Mesenchymal stem cell (in vitro differentiated cells and primary cell): ENCODE measurements around the gene IFT27.

Source experiments
- DNase-seq: peaks from one replicate; pipeline ENCODE4 v3.0.0-alpha.2; 2013
- H2AFZ ChIP-seq: one replicate; pipeline ENCODE4 v1.6.1; 2013; ENCODE audit warnings: low read depth, mild to moderate bottlenecking, control low read depth, inconsistent platforms, low read length, moderate library complexity
- H2AK5ac ChIP-seq: 2 replicates; pipeline ENCODE4 v1.6.1; 2013; ENCODE audit warnings: low read length, moderate library complexity, mild to moderate bottlenecking, inconsistent platforms; ENCODE audit not compliant: severe bottlenecking
- H2BK120ac ChIP-seq: one replicate; pipeline ENCODE4 v1.6.1; 2013; ENCODE audit warnings: low read depth, mild to moderate bottlenecking, inconsistent platforms, low read length, moderate library complexity
- H2BK12ac ChIP-seq, 2 experiments: one replicate each; pipeline ENCODE4 v1.6.1; 2013; ENCODE audit warnings: inconsistent platforms in 2 of 2, low read length in 2 of 2, mild to moderate bottlenecking in 2 of 2, moderate library complexity in 2 of 2, control low read depth in 1 of 2
- H2BK15ac ChIP-seq: one replicate; pipeline ENCODE4 v1.6.1; 2013; ENCODE audit warnings: mild to moderate bottlenecking, low read depth, inconsistent platforms; ENCODE audit not compliant: poor library complexity, severe bottlenecking
- H2BK5ac ChIP-seq: 2 replicates; pipeline ENCODE4 v1.6.1; 2013; ENCODE audit warnings: low read depth, mild to moderate bottlenecking, low read length, control low read depth, inconsistent platforms; ENCODE audit not compliant: poor library complexity, severe bottlenecking
- H3K14ac ChIP-seq, 2 experiments: one replicate each; pipeline ENCODE4 v1.6.1; 2013; ENCODE audit warnings: inconsistent platforms in 2 of 2, low read length in 2 of 2, control low read depth in 1 of 2, mild to moderate bottlenecking in 1 of 2, moderate library complexity in 1 of 2
- H3K18ac ChIP-seq, 2 experiments: one replicate each; pipeline ENCODE4 v1.6.1; 2013; ENCODE audit warnings: inconsistent platforms in 2 of 2, low read length in 2 of 2, control low read depth in 1 of 2, low read depth in 1 of 2, mild to moderate bottlenecking in 1 of 2
- H3K23ac ChIP-seq, 2 experiments: one replicate each; pipeline ENCODE4 v1.6.1; 2013; ENCODE audit warnings: inconsistent platforms in 2 of 2, low read length in 2 of 2, mild to moderate bottlenecking in 2 of 2, moderate library complexity in 2 of 2, control low read depth in 1 of 2
- H3K27ac ChIP-seq: 2 replicates; pipeline ENCODE4 v1.5.1; 2013; ENCODE audit warnings: mild to moderate bottlenecking, moderate library complexity, low read length, control low read depth, inconsistent platforms; ENCODE audit not compliant: poor library complexity, severe bottlenecking
- H3K27me3 ChIP-seq, 2 experiments: 2 replicates each; pipeline versions ENCODE4 v1.6.1 to v1.7.0; 2013; ENCODE audit warnings: low read length in 2 of 2, mild to moderate bottlenecking in 2 of 2, moderate library complexity in 2 of 2, control low read depth in 1 of 2, inconsistent platforms in 1 of 2; ENCODE audit not compliant: control insufficient read depth in 1 of 2, insufficient read depth in 1 of 2
- H3K36me3 ChIP-seq, 2 experiments: 2 replicates each; pipeline versions ENCODE4 v1.6.1 to v1.7.0; 2013; ENCODE audit warnings: low read length in 2 of 2, control low read depth in 1 of 2, inconsistent platforms in 1 of 2, low read depth in 1 of 2, mild to moderate bottlenecking in 1 of 2; ENCODE audit not compliant: insufficient read depth in 2 of 2, control insufficient read depth in 1 of 2
- H3K4ac ChIP-seq, 2 experiments: one replicate each; pipeline ENCODE4 v1.6.1; 2013; ENCODE audit warnings: inconsistent platforms in 2 of 2, low read length in 2 of 2, mild to moderate bottlenecking in 2 of 2, moderate library complexity in 2 of 2, control low read depth in 1 of 2, low read depth in 1 of 2
- H3K4me1 ChIP-seq: 2 replicates; pipeline ENCODE4 v1.6.1; 2013; ENCODE audit warnings: low read depth, low read length, control low read depth; ENCODE audit not compliant: control insufficient read depth, insufficient read depth
- H3K4me2 ChIP-seq: 2 replicates; pipeline ENCODE4 v1.6.1; 2013; ENCODE audit warnings: low read length, mild to moderate bottlenecking, inconsistent platforms; ENCODE audit not compliant: poor library complexity, severe bottlenecking
- H3K4me3 ChIP-seq, 2 experiments: 2 replicates each; pipeline versions ENCODE4 v1.5.1 to v1.7.0; 2013; ENCODE audit warnings: low read length in 2 of 2, mild to moderate bottlenecking in 2 of 2, control low read depth in 1 of 2, low read depth in 1 of 2; ENCODE audit not compliant: insufficient read depth in 1 of 2
- H3K79me1 ChIP-seq: replicated peaks from 2 replicates; pipeline ENCODE4 v1.6.1; 2013; ENCODE audit warnings: mild to moderate bottlenecking, control low read depth, low read length, inconsistent platforms; ENCODE audit not compliant: poor library complexity, severe bottlenecking
- H3K9ac ChIP-seq: 2 replicates; pipeline ENCODE4 v1.7.0; 2013; ENCODE audit warnings: mild to moderate bottlenecking, low read length, moderate library complexity
- H3K9me3 ChIP-seq: 2 replicates; pipeline ENCODE4 v1.7.0; 2013; ENCODE audit warnings: mild to moderate bottlenecking, low read length; ENCODE audit not compliant: control insufficient read depth
- H4K8ac ChIP-seq: one replicate; pipeline ENCODE4 v1.6.1; 2013; ENCODE audit warnings: inconsistent platforms, mild to moderate bottlenecking, low read length, moderate library complexity
- H4K91ac ChIP-seq: one replicate; pipeline ENCODE4 v1.6.1; 2013; ENCODE audit warnings: mild to moderate bottlenecking, low read length, inconsistent platforms
- WGBS: methylation state at CpG from one replicate; pipeline ENCODE4 v1.1.7; 2013; ENCODE audit warnings: mixed read lengths; 5-methylcytosine and 5-hydroxymethylcytosine counted together

Gene IFT27

DNA sequence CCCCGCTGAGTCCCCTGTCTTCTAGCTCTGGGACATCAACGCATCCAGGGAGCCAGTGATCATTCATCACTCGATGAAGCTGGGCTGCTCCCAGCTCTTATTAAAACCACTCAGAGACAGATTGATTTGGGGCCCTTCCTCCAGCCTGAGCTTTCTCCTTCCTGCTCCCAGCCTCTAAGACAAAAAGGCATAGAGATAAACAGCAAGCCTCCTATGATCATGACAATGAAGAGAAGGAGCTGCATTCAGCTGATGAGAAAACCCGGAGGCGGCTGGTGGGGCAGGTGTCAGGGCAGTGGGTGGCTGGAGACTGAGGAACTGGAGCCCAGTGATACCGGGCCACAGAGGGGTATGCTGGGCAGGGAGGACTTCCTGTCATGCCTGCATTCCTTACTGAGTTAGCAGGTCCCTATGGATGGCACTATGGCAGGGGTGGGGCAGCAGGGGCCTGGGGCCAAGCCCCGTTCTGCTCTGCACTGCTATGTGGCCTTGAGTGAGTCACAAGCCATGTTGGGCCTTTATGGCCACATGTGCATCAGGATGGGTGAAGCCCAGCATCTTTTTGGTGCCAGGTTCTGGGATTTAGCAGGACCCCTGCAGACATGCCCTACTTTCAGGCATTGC lies 20.7 kb upstream of the IFT27 start:
- no peak overlapping the region for H3K4me2 ChIP-seq
- no peak overlapping the region for H3K14ac ChIP-seq
- no peak for DNase-seq
- H3K27me3 ChIP-seq: peaks cover 51 to 66% of the 10 kb centered on the region in 2 experiments
- H2BK15ac ChIP-seq: no peak overlapping the region
- H3K23ac ChIP-seq: no peak overlapping the region
- 82% methylated on average over 7 of the region's 7 CpGs for WGBS
- peak overlapping the region; percentile 36 for H4K91ac ChIP-seq
- H2BK12ac ChIP-seq: no peak overlapping the region
- H2AK5ac ChIP-seq: no peak overlapping the region
- H3K36me3 ChIP-seq: no peaks in the 10 kb centered on the region
- no peaks in the 10 kb centered on the region for H3K79me1 ChIP-seq
- H3K4ac ChIP-seq: no peak overlapping the region
- H2BK5ac ChIP-seq: no peak overlapping the region
- no peaks in the 10 kb centered on the region for H3K9me3 ChIP-seq
- no peak overlapping the region for H2AFZ ChIP-seq
- no peaks in the 10 kb centered on the region for H3K4me1 ChIP-seq
- no peak overlapping the region for H3K18ac ChIP-seq
- no peak overlapping the region for H2BK120ac ChIP-seq
- no peak overlapping the region for H4K8ac ChIP-seq
- no peak overlapping the region for H3K9ac ChIP-seq
- H3K27ac ChIP-seq: no peak overlapping the region
- no peak overlapping the region for H3K4me3 ChIP-seq

DNA sequence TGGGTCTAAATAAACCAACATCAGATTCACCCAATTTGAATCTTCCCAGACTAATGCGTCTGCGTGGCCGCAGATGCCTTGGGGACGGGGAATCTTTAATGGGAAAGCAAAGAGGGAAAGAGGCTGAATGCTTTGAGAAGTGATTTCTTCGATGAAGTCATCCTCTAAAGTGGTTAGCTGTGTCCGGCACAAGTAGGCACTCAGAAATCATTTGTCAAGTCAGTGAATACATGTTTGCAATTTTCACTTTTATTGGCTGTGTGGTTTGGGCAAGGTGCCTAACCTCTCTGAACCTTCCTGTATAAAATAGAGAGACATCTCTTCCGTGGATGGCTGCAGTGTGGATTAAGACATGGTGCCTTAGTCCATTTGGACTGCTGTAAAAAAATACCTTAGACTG lies 19.7 kb upstream of the IFT27 start:
- Histone ChIP-seq H2AFZ (no peak overlapping the region), H3K4me3 (no peak overlapping the region), H4K91ac (no peak overlapping the region), H3K18ac (no peak overlapping the region), H3K9ac (no peak overlapping the region), H3K4me1 (no peaks in the 10 kb centered on the region), H2AK5ac (no peak overlapping the region), H3K27ac (no peak overlapping the region), H2BK12ac (no peak overlapping the region), H3K4ac (no peak overlapping the region), H4K8ac (no peak overlapping the region), H2BK120ac (no peak overlapping the region), H3K9me3 (no peaks in the 10 kb centered on the region), H3K79me1 (no peaks in the 10 kb centered on the region), H2BK15ac (no peak overlapping the region), H2BK5ac (no peak overlapping the region), H3K23ac (no peak overlapping the region), H3K36me3 (no peaks in the 10 kb centered on the region), H3K4me2 (no peak overlapping the region), H3K27me3 (peaks cover 58 to 69% of the 10 kb centered on the region in 2 experiments), H3K14ac (no peak overlapping the region)
- DNase-seq: no peak
- 82% methylated on average over 6 of the region's 7 CpGs for WGBS

DNA sequence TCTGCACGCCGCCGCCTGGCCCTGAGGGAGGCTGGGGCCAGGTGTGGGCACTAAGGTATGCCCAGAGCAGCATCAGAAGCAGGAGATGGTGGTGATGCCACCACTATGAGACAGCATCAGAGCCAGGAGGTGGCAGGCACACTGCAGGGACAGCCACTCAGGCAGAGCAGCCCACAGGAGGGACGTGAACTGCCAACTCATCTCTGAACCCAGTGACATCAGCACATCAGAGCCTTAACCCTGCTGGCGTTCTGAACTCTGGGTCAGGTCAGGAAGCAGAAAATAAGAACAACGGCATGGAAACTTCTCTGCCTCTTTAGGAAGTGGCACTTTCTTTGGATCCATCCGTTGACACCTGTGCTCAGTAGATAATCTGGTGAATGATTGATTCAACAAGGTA lies 14.7 kb upstream of the IFT27 start:
- no peak overlapping the region for H3K27ac ChIP-seq

DNA sequence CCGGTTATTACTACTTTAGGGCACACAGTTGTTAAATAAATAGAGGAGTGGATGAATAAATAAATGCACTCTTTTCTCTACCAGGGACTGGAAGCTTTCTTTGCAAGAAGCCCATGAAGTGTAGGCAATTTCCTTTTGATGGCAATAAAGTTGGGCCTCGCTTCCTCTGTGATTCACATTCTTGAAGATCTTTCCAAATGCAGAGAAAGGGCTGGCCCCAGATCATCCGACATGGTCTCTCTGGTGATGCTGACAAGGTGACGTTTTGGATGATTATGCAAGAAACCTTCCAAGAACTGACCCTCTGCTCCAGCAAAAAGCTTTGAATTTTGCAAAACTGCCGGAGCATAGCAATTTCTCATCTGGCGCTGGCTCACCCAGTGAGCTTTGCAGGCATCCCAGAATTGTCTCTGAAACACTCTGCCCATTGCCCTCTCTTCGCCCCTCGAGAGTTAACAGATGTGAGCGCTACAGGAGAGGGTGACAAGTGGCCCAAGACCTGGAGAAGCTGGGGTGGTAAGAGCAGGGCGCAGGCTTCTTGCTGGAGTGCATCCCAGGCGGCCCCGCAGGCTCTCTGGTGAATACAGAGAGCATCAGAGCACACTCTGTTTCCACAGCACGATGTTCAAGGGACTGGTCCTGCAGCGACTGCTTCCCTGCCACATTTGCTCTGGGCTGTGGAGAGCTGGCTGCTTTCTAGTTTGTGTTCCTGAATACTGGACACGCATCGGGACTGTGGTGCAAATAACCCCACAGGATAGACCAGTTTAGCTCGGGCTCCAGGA lies 11.5 kb upstream of the IFT27 start:
- no peak overlapping the region for H2BK5ac ChIP-seq
- 81% methylated on average over 16 of the region's 17 CpGs for WGBS

More for the DNA sequence above, 14.7 kb upstream of the IFT27 start:
- Histone ChIP-seq H3K4me2 (no peak overlapping the region), H3K9ac (no peak overlapping the region), H3K27me3 (peaks cover 66 to 73% of the 10 kb centered on the region in 2 experiments), H3K79me1 (no peaks in the 10 kb centered on the region), H3K4ac (no peak overlapping the region), H3K23ac (no peak overlapping the region), H2BK5ac (no peak overlapping the region), H2AK5ac (no peak overlapping the region), H3K4me3 (no peak overlapping the region), H3K14ac (no peak overlapping the region), H2BK15ac (no peak overlapping the region), H3K18ac (no peak overlapping the region), H3K36me3 (no peaks in the 10 kb centered on the region), H2AFZ (no peak overlapping the region), H4K8ac (peak overlapping the region; percentile 10), H3K4me1 (no peaks in the 10 kb centered on the region), H3K9me3 (no peaks in the 10 kb centered on the region), H4K91ac (peak overlapping the region; percentile 43), H2BK120ac (no peak overlapping the region), H2BK12ac (no peak overlapping the region)
- WGBS: 71% methylated on average over 7 of the region's 7 CpGs
- no peak for DNase-seq

More for the DNA sequence above, 11.5 kb upstream of the IFT27 start:
- Histone ChIP-seq H4K91ac (no peak overlapping the region), H3K9ac (no peak overlapping the region), H3K27me3 (peaks cover 73 to 81% of the 10 kb centered on the region in 2 experiments), H3K23ac (no peak overlapping the region), H3K18ac (no peak overlapping the region), H3K79me1 (no peaks in the 10 kb centered on the region), H3K9me3 (no peaks in the 10 kb centered on the region), H2AFZ (no peak overlapping the region), H3K14ac (no peak overlapping the region), H2BK12ac (no peak overlapping the region), H2BK15ac (no peak overlapping the region), H3K4me2 (no peak overlapping the region), H4K8ac (no peak overlapping the region), H3K4me3 (no peak overlapping the region), H3K36me3 (no peaks in the 10 kb centered on the region), H3K4ac (no peak overlapping the region), H3K27ac (no peak overlapping the region), H2AK5ac (no peak overlapping the region), H3K4me1 (no peaks in the 10 kb centered on the region), H2BK120ac (no peak overlapping the region)
- DNase-seq: no peak
